ENCODE results near the gene SPDYE6. TPM values are rescaled to one million over a fixed set of nuclear protein-coding genes. Genes with fewer than 3 reads are reported as not detected.
"Not testable (repeated sequence)": the region's sequence is repeated elsewhere in the genome, so short reads cannot be mapped to it uniquely, and the experiment has no call there.

SPDYE6 gene
- polyA plus RNA-seq, 1 of the 3 experiments (the other 2 are of a cell fraction): not detected

DNA sequence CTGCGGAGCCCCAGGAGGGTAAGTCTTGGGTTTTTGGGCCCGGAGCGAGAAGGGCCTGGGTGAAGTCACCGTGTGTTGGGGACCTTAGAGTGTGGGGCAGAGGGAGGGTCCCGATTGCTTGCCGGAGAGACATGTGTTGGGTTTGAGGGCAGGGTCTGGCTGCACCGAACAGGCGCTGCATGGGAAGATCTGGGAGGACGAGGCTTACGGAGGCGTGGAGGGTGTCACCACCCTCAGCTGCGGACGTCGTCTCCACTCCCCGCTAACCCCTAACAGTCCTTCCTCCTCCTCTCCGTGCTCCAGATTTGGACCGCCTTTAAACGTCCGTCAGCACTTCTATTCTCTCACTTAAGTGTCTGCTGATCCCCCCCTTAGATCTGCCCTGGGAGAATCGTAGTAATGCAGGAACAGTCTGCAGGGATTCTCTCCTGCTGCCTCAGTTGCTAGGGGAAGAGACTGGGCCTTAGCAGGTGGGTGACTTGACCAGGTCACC is 8.2 kb upstream of the SPDYE6 start:
- Histone ChIP-seq H3K79me2 (ENCODE audit: insufficient read depth) (peaks cover 37% of the 10 kb centered on the region), H2AFZ (ENCODE audit: low read depth) (0 out of 2 replicates have a peak overlapping the region, but pooled peaks have one; percentile 22), H3K9ac (peak overlapping the region; percentile 83), H3K4me3 (ENCODE audit: low read depth in 2 of 2, low read length in 1 of 2) (peak overlapping the region; percentile 72 to 92), H3K4me2 (peak overlapping the region; percentile 78), H3K36me3 (replicated peaks in 1 of 2; ENCODE audit: control insufficient read depth in 1 of 2, insufficient read depth in 2 of 2, low read length in 1 of 2) (peaks cover 0 to 13% of the 10 kb centered on the region in 2 experiments), H3K27ac (ENCODE audit: low read depth in 2 of 2, low read length in 1 of 2) (peak overlapping the region; percentile 69 to 85; a peak in 3 of 4 replicates)
- H4K20me1 ChIP-seq (ENCODE audit: insufficient read depth); H3K27me3 ChIP-seq (ENCODE audit: insufficient read depth); H3K4me1 ChIP-seq (ENCODE audit: control insufficient read depth in 1 of 2, insufficient read depth in 2 of 2, low read depth in 1 of 2, low read length in 1 of 2); H3F3A ChIP-seq (replicated peaks; ENCODE audit: insufficient read depth); POLR2A ChIA-PET; DNase-seq; H3K9me3 ChIP-seq; H3K9me2 ChIP-seq: not testable (repeated sequence)
- 2% methylated on average over 20 of the region's 20 CpGs for WGBS (ENCODE audit: low lambda C conversion rate)
- CTCF ChIA-PET: interaction anchor here (0.6 to 1.3 kb wide), 2 partner anchors 80 to 819 kb away, joined by 3 read pairs; no protein-coding TSS in a partner anchor

DNA sequence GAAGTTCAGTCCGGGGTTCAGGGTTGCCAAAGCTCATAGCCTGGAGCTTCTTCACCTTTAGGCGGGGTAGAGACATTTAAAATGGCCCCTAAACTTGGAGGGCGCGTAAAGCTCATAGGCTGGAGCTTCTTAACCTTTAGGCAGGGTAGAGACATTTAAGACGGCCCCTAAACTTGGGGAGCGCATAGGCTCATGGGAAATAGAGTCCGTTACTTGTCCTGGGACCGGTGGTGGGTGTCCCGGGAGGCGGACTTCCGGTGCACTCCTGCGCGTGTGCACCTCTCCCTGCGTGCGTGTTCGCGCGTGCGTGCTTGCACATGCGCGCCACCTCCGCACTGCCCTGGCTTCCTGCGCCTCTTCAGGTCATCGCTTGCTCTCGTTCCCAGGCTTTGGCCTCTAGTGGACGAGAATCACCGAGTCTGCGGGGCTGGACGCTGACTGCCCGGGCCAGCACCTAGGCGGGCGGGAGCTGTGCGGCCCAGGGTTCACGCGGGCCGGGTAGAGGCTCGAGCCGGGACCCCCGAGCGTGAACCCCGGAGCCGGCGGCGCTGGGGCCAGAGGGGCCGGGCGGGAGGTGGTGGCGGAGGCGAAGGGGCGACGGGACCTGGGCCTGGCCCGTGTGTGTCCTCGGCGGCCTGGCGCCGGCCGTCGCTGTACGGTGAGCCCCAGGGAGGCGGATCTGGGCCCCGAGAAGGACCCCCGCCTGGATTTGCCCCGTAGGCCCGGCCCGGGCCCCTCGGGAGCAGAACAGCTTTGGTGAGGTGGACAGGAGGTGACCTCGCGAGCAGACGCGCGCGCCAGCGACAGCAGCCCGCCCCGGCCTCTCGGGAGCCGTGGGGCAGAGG is 7.5 kb upstream of the SPDYE6 start:
- Histone ChIP-seq H3K79me2 (ENCODE audit: insufficient read depth) (peaks cover 37% of the 10 kb centered on the region), H3K27ac (ENCODE audit: low read depth in 2 of 2, low read length in 1 of 2) (peak overlapping the region; percentile 69 to 85), H3K4me2 (peak overlapping the region; percentile 78), H3K36me3 (replicated peaks in 1 of 2; ENCODE audit: control insufficient read depth in 1 of 2, insufficient read depth in 2 of 2, low read length in 1 of 2) (peaks cover 0 to 13% of the 10 kb centered on the region in 2 experiments), H2AFZ (ENCODE audit: low read depth) (peak overlapping the region; percentile 97), H3K4me3 (ENCODE audit: low read depth in 2 of 2, low read length in 1 of 2) (peak overlapping the region; percentile 72 to 92), H3K9ac (peak overlapping the region; percentile 83)
- DNase-seq: peak; percentile 92
- H3K9me3 ChIP-seq; H3F3A ChIP-seq (replicated peaks; ENCODE audit: insufficient read depth); H4K20me1 ChIP-seq (ENCODE audit: insufficient read depth); H3K9me2 ChIP-seq; H3K27me3 ChIP-seq (ENCODE audit: insufficient read depth); H3K4me1 ChIP-seq (ENCODE audit: control insufficient read depth in 1 of 2, insufficient read depth in 2 of 2, low read depth in 1 of 2, low read length in 1 of 2): not testable (repeated sequence)
- TF ChIP-seq, protein P1, sequence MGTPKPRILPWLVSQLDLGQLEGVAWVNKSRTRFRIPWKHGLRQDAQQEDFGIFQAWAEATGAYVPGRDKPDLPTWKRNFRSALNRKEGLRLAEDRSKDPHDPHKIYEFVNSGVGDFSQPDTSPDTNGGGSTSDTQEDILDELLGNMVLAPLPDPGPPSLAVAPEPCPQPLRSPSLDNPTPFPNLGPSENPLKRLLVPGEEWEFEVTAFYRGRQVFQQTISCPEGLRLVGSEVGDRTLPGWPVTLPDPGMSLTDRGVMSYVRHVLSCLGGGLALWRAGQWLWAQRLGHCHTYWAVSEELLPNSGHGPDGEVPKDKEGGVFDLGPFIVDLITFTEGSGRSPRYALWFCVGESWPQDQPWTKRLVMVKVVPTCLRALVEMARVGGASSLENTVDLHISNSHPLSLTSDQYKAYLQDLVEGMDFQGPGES (IDR thresholded peaks at IDR 0.05; ENCODE audit: low read depth, low read length): peak; percentile 94
- TF ChIP-seq RFX5 (IDR thresholded peaks at IDR 0.05; ENCODE audit: low read length): 0 out of 2 replicates have a peak, but pooled peaks have one; percentile 42
- peak; percentile 50; the same call in 1 of the 2 replicates for TF ChIP-seq RCOR1 (IDR thresholded peaks at IDR 0.05; ENCODE audit: low read length)
- peak; percentile 74 for TF ChIP-seq ELF1 (IDR thresholded peaks at IDR 0.05)
- peak; percentile 7; the same call in 1 of the 2 replicates for TF ChIP-seq SMC3 (IDR thresholded peaks at IDR 0.05; ENCODE audit: low read depth, low read length)
- TF ChIP-seq MXI1 (IDR thresholded peaks at IDR 0.05; ENCODE audit: low read depth, low read length): peak; percentile 91
- peak; percentile 97 for TF ChIP-seq NRF1 (IDR thresholded peaks at IDR 0.05; ENCODE audit: low read depth, low read length)
- peak; percentile 62; the same call in 1 of the 2 replicates for TF ChIP-seq YY1 (IDR thresholded peaks at IDR 0.05; ENCODE audit: low read depth)
- peak; percentile 77 for TF ChIP-seq CHD2 (IDR thresholded peaks at IDR 0.05; ENCODE audit: low read length, partially characterized antibody)
- TF ChIP-seq, protein P2, sequence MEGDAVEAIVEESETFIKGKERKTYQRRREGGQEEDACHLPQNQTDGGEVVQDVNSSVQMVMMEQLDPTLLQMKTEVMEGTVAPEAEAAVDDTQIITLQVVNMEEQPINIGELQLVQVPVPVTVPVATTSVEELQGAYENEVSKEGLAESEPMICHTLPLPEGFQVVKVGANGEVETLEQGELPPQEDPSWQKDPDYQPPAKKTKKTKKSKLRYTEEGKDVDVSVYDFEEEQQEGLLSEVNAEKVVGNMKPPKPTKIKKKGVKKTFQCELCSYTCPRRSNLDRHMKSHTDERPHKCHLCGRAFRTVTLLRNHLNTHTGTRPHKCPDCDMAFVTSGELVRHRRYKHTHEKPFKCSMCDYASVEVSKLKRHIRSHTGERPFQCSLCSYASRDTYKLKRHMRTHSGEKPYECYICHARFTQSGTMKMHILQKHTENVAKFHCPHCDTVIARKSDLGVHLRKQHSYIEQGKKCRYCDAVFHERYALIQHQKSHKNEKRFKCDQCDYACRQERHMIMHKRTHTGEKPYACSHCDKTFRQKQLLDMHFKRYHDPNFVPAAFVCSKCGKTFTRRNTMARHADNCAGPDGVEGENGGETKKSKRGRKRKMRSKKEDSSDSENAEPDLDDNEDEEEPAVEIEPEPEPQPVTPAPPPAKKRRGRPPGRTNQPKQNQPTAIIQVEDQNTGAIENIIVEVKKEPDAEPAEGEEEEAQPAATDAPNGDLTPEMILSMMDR (IDR thresholded peaks at IDR 0.05): peak; percentile 21; the same call in 1 of the 2 replicates
- peak; percentile 82 for TF ChIP-seq TAF1 (IDR thresholded peaks at IDR 0.05; ENCODE audit: borderline replicate concordance, low read depth, low read length)
- TF ChIP-seq GABPA (IDR thresholded peaks at IDR 0.05; ENCODE audit: low read depth): peak; percentile 81
- TF ChIP-seq POLR2AphosphoS5 (IDR thresholded peaks at IDR 0.05; ENCODE audit: low read depth, low read length): peak; percentile 81; the same call in 1 of the 2 replicates
- TF ChIP-seq, protein P3, sequence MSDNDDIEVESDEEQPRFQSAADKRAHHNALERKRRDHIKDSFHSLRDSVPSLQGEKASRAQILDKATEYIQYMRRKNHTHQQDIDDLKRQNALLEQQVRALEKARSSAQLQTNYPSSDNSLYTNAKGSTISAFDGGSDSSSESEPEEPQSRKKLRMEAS (IDR thresholded peaks at IDR 0.05; ENCODE audit: low read depth): peak; percentile 61
- POLR2A ChIA-PET: interaction anchor here (0.7 to 1.0 kb wide), 5 partner anchors 17 to 77 kb away, joined by 3 to 5 read pairs (median 3); partner anchors contain the start of gene SH2B2
- WGBS (ENCODE audit: low lambda C conversion rate): 2% methylated on average over 29 of the region's 76 CpGs
- CTCF ChIA-PET: interaction anchor here (0.6 to 1.3 kb wide), 3 partner anchors 29 to 818 kb away, joined by 3 read pairs; no protein-coding TSS in a partner anchor

DNA sequence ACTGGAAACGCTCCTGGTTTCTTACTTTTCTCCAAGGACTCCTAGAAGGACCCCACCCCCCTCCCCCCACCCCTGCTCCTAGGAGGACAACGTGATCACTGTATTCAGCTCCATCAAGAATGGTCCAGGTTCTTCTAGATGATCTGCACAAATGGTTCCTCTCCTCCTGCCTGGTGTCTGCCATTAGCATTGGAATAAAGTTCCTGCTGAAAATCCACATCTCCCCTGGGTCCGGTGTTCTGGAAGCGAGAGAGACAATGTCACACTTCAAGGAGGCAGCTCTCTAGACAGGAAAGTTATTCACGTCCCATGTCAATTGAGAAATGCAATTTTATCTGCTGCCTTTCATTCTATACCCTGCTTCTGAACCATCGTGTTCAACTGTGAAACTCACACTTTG is 9.3 kb downstream of the SPDYE6 start:
- POLR2A ChIA-PET; H3K4me3 ChIP-seq (ENCODE audit: low read depth in 2 of 2, low read length in 1 of 2); H3K4me1 ChIP-seq (ENCODE audit: control insufficient read depth in 1 of 2, insufficient read depth in 2 of 2, low read depth in 1 of 2, low read length in 1 of 2); H3K9me2 ChIP-seq; H3F3A ChIP-seq (replicated peaks; ENCODE audit: insufficient read depth); CTCF ChIA-PET; H3K9ac ChIP-seq; H3K27me3 ChIP-seq (ENCODE audit: insufficient read depth); H3K4me2 ChIP-seq; H3K27ac ChIP-seq (ENCODE audit: low read depth in 2 of 2, low read length in 1 of 2); H2AFZ ChIP-seq (ENCODE audit: low read depth); H4K20me1 ChIP-seq (ENCODE audit: insufficient read depth); H3K36me3 ChIP-seq (replicated peaks in 1 of 2; ENCODE audit: control insufficient read depth in 1 of 2, insufficient read depth in 2 of 2, low read length in 1 of 2); H3K79me2 ChIP-seq (ENCODE audit: insufficient read depth); H3K9me3 ChIP-seq; DNase-seq: not testable (repeated sequence)
- WGBS (ENCODE audit: low lambda C conversion rate): 79% methylated on average over 4 of the region's 6 CpGs

Measured in SK-N-SH (cell line).